Nephron (organoid): ENCODE data around the gene GID4.
A peak's percentile ranks its signal among the peaks of the same experiment; 100 is the strongest.

ENCODE experiments used
- H3K27ac Mint-ChIP-seq, 3 experiments: 2 replicates each; pipeline ENCODE4 v1.8.0; 2020; ENCODE audit warnings: mixed read lengths in 3 of 3, mild to moderate bottlenecking in 2 of 3, moderate library complexity in 1 of 3
- H3K27me3 Mint-ChIP-seq: 2 replicates; pipeline ENCODE4 v1.8.0; 2021; ENCODE audit warnings: low read depth, mild to moderate bottlenecking, moderate library complexity, mixed read lengths
- H3K36me3 Mint-ChIP-seq: 2 replicates; pipeline ENCODE4 v1.8.0; 2020; ENCODE audit warnings: low read depth, mixed read lengths
- H3K4me1 Mint-ChIP-seq: 2 replicates; pipeline ENCODE4 v1.8.0; 2020; ENCODE audit warnings: mixed read lengths
- H3K4me3 Mint-ChIP-seq, 3 experiments: 2 replicates each; pipeline ENCODE4 v1.8.0; 2020; ENCODE audit warnings: mild to moderate bottlenecking in 3 of 3, mixed read lengths in 3 of 3, moderate library complexity in 2 of 3
- H3K9me3 Mint-ChIP-seq: 2 replicates; pipeline ENCODE4 v1.8.0; 2020; ENCODE audit warnings: mixed read lengths
- TF ChIP-seq, protein P1 (sequence below), 3 experiments: fragments of 200-600 bp; sonication (generic); IDR thresholded peaks; one replicate each; pipeline ENCODE4 v1.5.0; 2021; ENCODE audit warnings: antibody characterized with exemption in 3 of 3; ENCODE audit not compliant: unreplicated experiment in 3 of 3

GID4 gene

DNA sequence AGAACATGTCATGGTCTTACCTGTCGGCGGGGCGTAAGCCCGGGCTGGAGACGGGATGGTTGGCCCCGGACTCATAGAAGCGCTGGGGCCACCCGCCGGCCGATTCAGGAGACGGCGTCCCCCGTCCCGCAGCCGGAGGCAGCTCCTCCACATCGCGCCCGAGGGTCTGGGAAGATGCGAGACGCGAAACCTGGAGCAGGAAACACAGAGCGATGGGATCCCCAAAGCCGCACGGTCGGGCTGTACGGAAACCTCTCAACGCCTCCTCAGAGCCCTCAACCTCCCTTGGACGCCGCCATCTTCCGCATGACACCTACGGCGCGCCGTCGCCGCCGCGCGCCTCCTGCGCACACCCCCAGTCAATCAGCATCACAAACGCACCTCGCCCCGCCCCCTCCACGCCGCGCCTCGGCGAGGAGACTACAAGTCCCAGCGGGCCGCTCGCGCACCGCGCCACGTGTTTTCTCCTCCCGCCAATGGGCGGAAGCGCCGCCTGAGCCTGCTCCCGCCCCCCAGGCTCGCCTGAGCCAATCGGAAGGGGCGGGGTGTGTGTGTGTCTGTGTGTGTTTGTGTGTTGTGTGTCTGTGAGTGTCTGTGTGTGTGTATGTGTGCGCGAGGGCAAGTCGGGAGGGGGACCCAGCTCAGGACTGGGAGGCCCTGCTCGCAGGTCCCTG is at the start of gene GID4, which contains the start of gene ATPAF2:
GID4 (plus strand) TSS at position 548 of the 674 bp plus-strand sequence; CDS start at position 605, 57 bp downstream.
ATPAF2 (minus strand) TSS at position 308 of the 674 bp plus-strand sequence; CDS start at position 153, 155 bp downstream.
- peak within 1 kb of the TSS; percentile 95 to 99 (median 98) for H3K4me3 Mint-ChIP-seq
- H3K27me3 Mint-ChIP-seq, result peaks cover 3% of the 10 kb centered on the region
- H3K27ac Mint-ChIP-seq, result peak within 1 kb of the TSS; percentile 80 to 96 (median 94)
- H3K36me3 Mint-ChIP-seq, result no peaks in the 10 kb centered on the region
- peaks cover 47% of the 10 kb centered on the region for H3K4me1 Mint-ChIP-seq
- H3K9me3 Mint-ChIP-seq, result no peaks in the 10 kb centered on the region
- TF ChIP-seq, protein P1, sequence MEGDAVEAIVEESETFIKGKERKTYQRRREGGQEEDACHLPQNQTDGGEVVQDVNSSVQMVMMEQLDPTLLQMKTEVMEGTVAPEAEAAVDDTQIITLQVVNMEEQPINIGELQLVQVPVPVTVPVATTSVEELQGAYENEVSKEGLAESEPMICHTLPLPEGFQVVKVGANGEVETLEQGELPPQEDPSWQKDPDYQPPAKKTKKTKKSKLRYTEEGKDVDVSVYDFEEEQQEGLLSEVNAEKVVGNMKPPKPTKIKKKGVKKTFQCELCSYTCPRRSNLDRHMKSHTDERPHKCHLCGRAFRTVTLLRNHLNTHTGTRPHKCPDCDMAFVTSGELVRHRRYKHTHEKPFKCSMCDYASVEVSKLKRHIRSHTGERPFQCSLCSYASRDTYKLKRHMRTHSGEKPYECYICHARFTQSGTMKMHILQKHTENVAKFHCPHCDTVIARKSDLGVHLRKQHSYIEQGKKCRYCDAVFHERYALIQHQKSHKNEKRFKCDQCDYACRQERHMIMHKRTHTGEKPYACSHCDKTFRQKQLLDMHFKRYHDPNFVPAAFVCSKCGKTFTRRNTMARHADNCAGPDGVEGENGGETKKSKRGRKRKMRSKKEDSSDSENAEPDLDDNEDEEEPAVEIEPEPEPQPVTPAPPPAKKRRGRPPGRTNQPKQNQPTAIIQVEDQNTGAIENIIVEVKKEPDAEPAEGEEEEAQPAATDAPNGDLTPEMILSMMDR (IDR thresholded peaks at IDR 0.05; ENCODE audit: unreplicated experiment in 3 of 3), result no peak

DNA sequence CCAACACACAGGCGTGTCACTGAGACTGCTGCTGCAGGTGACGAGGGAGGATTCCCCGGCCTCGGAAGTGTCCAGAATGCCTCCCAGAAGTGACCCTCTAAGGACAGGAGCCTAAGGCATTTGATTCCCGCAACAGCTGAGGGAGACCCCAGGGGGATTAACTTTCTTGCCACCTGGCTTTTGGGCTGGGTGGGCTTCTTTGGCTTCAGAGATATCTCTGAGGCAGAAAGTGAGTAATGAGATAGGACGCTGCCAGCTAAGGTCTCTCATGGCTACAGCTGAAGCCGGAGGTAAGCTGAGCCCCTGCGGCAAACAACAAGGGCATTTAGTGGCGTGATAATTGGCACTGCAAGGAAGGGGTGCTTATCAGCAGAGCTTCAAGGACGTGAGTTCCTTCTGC is 49.6 kb upstream of the GID4 start:
- Mint-ChIP-seq H3K27me3 (no peaks in the 10 kb centered on the region), H3K36me3 (no peaks in the 10 kb centered on the region), H3K4me3 (no peak overlapping the region), H3K4me1 (peaks cover 21% of the 10 kb centered on the region), H3K9me3 (no peaks in the 10 kb centered on the region), H3K27ac (no peak overlapping the region)
- TF ChIP-seq, protein P1 (IDR thresholded peaks at IDR 0.05; ENCODE audit: unreplicated experiment in 3 of 3), result no peak

DNA sequence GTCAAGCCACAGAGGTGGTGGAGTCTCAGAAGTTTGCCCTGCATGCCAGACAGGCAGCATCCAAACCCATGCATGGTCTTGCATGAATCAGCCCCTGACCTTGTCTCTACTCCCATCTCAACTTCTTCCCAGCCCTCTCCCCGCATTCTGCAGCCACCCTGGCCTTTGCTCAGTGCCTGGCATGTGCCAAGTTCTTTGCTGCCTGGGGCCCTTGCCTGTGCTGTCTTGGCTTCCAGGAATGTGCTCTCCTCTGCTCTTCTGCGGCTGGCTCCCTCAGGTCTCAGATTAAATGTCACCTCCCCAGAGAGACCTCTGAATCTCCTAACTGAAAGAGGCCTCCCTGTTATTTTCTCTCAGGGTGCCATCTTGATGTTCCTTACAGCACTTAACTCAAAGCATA is 48.9 kb upstream of the GID4 start:
- Mint-ChIP-seq H3K4me1 (peaks cover 28% of the 10 kb centered on the region), H3K36me3 (no peaks in the 10 kb centered on the region), H3K9me3 (no peaks in the 10 kb centered on the region), H3K27me3 (no peaks in the 10 kb centered on the region), H3K4me3 (no peak overlapping the region), H3K27ac (no peak overlapping the region)
- TF ChIP-seq, protein P1 (IDR thresholded peaks at IDR 0.05; ENCODE audit: unreplicated experiment in 3 of 3), result no peak

DNA sequence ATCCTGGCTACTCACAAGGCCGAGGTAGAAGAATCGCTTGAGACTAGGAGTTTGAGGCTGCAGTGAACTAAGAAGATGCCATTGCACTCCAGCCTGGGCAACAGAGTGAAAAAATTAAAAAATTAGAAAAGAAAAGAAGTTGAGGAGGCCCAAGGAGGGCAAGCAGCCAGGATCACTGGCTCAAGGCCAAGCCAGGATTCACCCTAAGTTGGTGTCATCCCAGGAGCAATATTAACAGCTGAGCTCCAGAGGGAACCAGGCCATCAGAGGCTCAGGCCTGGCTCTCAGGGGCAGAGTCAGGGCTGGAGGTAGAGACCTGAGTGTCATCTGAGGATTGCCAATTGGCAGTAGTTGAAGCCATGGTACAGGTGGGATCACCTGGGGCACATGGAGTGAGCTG is 45.8 kb upstream of the GID4 start:
- no peak overlapping the region for H3K27ac Mint-ChIP-seq
- H3K4me1 Mint-ChIP-seq, result peaks cover 28% of the 10 kb centered on the region
- H3K9me3 Mint-ChIP-seq, result no peaks in the 10 kb centered on the region
- H3K4me3 Mint-ChIP-seq, result no peak overlapping the region
- TF ChIP-seq, protein P1 (IDR thresholded peaks at IDR 0.05; ENCODE audit: unreplicated experiment in 3 of 3), result no peak
- no peaks in the 10 kb centered on the region for H3K36me3 Mint-ChIP-seq
- no peaks in the 10 kb centered on the region for H3K27me3 Mint-ChIP-seq

DNA sequence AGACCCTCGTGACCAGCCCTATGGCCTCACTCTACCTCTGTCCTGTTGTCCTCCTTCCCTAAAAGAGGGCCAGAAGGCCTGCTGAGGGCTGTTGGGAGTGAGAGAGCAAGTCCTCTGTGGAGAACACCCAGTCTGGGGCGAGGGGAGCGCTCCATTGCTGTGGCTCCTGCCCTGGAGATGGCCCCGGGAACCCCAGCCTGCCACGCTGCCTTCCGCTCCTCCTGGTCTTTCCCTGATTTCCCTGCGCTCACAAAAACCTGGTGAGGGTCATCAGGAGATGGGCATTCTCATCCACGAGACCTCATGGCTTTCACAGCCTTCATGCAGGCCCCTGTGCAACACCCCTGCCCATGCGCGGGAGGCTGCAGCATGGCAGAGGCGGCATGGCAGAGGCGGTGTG is 45.4 kb upstream of the GID4 start:
- no peaks in the 10 kb centered on the region for H3K9me3 Mint-ChIP-seq
- H3K4me3 Mint-ChIP-seq, result no peak overlapping the region
- H3K36me3 Mint-ChIP-seq, result no peaks in the 10 kb centered on the region
- TF ChIP-seq, protein P1 (IDR thresholded peaks at IDR 0.05; ENCODE audit: unreplicated experiment in 3 of 3), result no peak
- H3K27ac Mint-ChIP-seq, result no peak overlapping the region
- no peaks in the 10 kb centered on the region for H3K27me3 Mint-ChIP-seq
- peaks cover 25% of the 10 kb centered on the region for H3K4me1 Mint-ChIP-seq
